Measurements from ENCODE around the gene ZNF440. TPM values are rescaled to one million over a fixed set of nuclear protein-coding genes. Genes with fewer than 3 reads are reported as not detected.
"Not testable (repeated sequence)": the region's sequence is repeated elsewhere in the genome, so short reads cannot be mapped to it uniquely, and the experiment has no call there.

ZNF440 gene
- total RNA-seq, 1 donor from 2014 or later, result 11.9 TPM

DNA sequence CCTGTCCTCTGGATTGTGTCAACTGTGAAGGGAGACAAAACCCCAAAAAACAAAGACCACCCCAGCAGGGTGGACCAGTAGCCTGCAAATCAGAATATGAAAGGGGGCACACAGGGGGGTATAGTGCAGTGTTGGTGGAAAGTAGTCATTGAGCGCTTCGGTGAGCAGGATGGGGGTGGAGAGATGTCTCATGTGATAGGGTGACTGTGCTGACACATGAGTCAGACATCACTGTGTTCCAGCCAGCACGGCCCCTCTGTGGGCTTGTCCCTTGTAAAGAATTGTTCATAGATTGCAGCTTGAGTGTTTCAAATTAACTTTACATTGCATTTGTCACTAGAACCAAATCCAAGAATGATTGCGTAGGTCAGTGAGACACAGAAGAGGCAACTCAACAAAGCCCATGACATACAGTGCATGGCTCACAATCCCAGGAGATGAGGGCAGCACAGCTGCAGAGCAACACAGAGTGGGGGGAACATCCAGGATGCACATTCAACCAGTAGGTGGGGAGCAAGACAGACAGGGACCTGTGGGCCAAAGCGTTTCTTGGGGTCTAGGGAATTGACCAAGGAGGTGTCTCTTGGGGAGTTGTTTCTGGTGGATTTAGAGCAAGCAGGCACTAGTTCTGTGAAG is 7.5 kb downstream of the ZNF440 start:
- intact Hi-C loops (cut with micrococcal nuclease), result no loop called here

DNA sequence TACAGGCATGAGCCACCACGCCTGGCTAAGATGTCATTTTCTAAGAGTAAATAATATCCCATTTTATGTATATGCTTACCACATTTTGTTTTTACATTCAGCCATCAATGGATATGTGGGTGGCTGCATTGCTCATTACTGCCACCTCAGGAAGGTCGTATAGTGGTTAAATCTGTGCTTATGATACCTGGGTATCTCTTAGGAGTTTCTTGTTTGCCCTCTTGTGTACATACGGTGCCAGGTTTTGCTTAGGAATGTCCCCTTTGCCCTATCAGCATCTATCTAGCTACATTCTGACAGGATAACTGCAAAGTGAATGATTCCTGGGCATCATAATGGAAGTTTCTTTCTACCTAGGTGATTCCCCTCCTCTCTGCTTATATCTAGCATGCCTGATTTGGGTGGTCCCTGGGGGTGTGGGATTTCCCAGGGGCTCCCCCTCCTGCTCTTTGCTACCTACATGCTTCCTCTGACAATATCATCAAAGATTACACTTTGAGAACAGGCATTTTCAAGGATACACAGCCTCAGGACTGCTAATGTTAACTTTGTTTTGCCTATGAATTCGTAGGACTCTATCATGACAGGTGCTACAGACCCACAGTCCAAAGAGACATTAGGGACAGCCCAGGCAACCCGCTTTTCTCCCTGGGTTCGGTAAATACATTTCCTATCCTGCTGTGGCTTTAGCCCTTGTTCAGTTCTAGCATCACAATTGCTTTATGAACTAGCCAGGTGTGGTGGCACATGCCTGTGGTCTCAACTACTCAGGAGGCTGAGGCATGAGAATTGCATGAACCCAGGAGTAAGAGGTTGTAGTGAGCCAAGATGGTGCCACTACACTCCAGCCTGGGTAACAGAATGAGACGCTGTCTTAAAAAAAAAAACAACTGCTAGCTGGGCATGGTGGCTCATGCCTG is 15.1 kb downstream of the ZNF440 start:
- intact Hi-C loops (cut with micrococcal nuclease), result not testable (repeated sequence)

DNA sequence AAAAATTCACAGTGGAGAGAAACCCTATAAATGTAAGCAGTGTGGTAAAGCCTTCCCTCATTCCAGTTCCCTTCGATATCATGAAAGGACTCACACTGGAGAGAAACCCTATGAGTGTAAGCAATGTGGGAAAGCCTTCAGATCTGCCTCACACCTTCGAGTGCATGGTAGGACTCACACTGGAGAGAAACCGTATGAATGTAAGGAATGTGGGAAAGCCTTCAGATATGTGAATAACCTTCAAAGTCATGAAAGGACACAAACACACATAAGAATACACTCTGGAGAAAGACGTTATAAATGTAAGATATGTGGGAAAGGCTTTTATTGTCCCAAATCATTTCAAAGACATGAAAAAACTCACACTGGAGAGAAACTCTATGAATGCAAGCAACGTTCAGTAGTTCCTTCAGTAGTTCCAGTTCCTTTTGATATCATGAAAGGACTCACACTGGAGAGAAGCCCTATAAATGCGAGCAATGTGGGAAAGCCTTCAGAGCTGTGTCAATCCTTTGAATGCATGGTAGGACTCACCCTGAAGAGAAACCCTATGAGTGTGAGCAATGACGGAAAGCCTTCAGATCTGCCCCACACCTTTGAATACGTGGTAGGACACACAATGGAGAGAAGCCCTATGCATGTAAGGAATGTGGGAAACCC is 18.3 kb downstream of the ZNF440 start:
- intact Hi-C loops (cut with micrococcal nuclease), result no loop called here

DNA sequence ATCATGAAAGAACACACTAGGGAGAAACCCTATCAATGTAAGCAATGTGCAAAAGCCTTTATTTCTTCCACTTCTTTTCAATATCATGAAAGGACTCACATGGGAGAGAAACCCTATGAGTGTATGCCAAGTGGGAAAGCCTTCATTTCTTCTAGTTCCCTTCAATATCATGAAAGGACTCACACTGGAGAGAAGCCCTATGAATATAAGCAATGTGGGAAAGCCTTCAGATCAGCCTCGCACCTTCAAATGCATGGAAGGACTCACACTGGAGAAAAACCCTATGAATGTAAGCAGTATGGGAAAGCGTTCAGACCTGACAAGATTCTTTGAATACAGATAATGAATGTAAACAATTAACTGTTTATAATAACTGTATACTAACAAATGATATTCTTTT is 19.5 kb downstream of the ZNF440 start:
- intact Hi-C loops (cut with micrococcal nuclease), result no loop called here

DNA sequence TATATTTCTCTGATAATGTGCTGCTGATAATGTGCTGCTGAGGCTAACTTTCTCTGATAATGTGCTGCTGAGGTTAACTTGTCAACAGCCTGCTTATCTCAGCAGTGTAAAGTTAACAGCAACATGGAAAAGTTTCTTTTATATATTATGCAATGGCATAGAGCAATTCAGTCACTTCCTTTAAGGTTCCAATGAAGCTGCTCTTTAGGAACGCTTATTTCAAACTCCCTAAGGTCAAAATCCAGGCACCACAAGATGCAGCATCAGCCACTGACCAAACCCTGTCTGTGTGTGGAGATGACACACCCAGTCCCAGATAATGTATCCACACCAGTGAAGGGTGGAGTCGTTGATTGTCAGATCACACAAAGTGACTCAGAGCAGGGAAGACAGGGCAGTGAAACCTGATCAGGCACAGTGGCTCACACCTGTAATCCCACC is 21.6 kb downstream of the ZNF440 start:
- intact Hi-C loops (cut with micrococcal nuclease), result not testable (repeated sequence)

DNA sequence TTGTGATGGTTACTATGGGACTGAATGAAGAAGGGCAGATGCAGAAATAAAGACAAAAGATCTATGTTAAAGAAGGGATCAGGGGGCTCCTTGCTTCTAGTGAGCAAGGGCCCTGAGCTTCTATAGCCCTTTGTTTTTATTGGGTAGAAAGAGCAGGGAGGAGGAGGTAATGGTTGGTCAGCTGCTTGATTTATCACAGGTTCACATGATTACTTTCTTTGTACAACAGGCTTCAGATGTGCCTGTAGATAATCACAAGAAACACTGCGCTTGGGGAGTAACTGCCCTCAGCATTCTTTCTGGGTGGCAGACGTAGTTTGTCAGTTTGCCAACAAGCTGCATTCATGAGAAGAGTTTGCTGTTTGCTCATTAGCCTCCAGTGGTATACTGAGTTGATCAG is 29.6 kb downstream of the ZNF440 start:
- intact Hi-C loops (cut with micrococcal nuclease), result no loop called here

DNA sequence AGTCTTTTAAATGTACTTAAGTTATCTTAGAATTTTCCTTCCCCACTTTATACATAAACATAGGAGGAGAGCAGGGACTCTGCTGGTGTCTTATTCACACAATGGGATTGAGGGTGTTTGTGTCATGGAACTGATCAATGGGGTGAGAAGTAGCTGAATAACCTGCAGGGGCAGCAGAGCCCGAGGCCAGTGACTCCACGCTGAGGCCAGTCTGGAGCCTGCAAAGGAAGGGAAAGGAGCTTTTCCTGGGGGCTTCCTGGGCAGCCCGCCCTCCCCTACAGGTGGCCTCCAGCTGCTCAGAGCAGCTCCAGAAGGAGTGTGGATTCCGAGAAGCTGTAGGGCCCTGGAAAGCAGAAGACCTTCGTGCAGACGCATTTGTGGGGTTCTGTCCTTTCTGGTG is 33.5 kb downstream of the ZNF440 start:
- intact Hi-C loops (cut with micrococcal nuclease), result loop anchor here (1.0 to 2.0 kb wide), 2 partner anchors 33 to 77 kb away; partner anchors contain the start of genes ZNF440 and ZNF700

DNA sequence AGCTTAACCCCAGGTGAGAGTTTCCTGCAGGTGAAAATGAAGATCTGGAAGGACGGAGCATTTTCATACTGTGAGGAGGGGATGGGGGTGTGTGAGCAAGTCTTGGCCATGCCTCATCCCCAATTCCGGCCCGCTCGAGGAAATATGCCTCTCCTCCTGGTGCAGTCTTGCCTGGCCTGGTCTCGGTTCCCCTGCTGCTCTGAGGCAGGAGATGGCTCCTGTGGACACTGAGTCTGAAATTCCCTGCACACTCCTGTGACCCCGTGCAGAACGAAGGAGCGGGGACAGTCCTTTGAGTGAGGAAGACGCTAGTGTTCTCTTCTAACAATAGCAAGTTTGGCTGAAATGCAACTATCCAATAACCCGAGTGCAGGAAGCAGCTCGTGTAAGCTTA is 34.1 kb downstream of the ZNF440 start:
- intact Hi-C loops (cut with micrococcal nuclease), result loop anchor here (1.0 to 2.0 kb wide), 2 partner anchors 34 to 77 kb away; partner anchors contain the start of genes ZNF440 and ZNF700

DNA sequence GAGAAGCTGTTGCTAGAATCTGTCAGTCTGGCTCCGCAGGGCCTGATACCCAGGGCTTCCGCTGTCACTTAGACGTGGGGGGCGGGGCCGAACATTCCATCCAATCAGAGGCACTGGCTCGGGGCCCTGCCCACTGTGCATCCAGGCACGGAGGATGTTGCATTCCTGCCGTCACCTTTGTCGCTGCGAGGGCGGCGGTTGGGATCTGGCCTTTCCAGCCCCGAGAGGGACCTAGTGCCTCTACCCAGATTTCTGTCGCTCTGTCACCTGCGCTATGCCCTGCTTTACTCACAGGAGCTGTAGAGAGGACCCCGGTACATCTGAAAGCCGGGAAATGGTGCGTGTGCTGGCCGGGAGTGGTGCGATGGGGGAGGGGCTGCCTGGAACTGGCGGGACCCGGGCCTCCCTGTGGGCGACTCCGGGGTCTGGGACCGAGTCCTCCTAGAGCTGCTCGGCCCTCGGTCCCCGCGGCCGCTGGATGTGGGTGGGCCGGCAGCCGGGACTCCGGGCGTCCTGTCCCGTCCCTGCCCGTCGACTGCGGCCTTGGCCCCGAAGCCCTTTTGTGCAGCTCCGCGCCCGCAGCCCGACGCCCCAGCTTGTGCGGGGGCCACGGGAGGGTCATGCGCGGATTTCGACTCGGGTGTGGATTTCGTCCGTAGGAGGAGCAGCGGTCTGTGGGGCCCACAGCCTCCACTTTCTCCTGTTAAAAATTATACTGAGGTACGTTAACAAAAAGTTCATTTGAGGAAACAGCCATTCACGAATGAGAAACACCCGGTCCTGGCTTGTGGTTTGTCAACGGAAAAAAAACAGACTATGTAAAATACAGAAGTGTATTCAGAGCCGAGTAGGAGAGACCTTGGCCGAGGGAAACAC is 34.8 kb downstream of the ZNF440 start, which contains the start of gene ZNF439:
Gene ZNF439, plus strand, starts transcription at position 133 of the 876 bp plus-strand sequence. Its CDS starts 142 bp downstream, at position 275.
- intact Hi-C loops (cut with micrococcal nuclease), result loop anchor here (1.0 to 2.0 kb wide), 2 partner anchors 35 to 76 kb away; partner anchors contain the start of genes ZNF440 and ZNF700

DNA sequence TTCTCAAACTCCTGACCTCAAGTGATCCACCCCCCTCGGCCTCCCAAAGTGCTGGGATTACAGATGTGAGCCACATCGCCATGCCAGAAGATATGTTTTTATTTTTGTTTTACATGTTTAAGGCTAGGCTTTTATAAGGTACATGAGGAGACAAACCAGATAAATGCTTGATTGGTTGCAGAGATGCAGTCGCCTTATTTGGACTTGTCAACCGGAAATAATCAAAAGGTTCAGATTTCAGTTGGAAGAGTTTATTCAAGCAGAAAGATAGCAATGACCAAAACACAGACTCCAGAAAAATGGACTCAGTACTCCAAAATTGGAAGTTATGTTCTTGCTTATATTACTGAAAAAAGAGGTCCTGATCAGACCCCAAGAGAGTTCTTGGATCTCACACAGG is 36.2 kb downstream of the ZNF440 start:
- intact Hi-C loops (cut with micrococcal nuclease), result not testable (repeated sequence)

DNA sequence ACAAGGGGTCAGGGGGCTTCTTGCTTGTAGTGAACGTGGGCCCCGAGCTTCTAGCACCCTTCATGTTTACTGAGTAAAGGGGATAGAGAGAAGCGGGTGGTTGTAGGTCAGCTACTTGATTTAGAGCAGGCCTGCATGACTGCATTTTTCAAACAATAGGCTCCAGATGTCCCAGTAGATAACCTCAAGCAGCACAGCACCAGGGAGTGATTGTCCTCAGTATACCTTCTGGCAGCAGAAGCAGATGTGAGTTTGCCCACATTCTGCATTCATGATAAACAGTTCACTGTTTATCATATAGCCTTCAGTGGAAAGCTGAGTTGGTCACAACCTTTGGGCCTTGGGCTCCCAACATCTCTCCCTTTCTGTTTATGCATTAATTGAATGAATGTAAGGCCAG is 39.3 kb downstream of the ZNF440 start:
- intact Hi-C loops (cut with micrococcal nuclease), result no loop called here

DNA sequence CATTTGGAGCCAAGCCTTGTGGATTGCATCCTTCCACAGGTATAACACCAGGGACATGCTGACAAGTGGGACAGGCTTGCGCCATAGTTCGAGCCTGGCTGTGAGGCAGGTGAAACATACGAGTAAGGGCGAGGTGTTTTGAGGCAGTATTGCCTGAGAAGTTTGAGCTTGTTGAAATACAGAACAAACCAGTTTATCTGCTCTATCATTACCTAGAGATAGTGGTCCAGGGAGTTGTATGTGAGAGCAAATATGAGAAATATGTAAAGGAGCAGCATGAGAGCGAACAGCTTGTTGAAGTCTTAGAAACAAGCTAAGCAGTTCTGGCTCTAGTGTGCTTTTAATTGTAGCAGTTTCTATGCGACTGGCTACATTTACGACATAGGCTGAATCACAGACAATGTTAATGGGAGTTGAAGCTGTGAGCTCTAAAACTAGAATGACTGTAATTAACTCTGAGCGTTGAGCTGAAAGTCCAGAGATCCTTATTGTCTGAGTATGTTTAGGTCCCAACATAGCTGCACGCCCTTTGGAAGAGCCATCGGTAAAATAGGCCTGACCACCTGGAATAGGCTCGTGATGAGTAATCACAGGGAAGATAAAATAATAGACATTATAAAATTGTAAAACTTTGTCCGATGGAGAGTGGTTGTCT is 42.6 kb downstream of the ZNF440 start:
- intact Hi-C loops (cut with micrococcal nuclease), result no loop called here

DNA sequence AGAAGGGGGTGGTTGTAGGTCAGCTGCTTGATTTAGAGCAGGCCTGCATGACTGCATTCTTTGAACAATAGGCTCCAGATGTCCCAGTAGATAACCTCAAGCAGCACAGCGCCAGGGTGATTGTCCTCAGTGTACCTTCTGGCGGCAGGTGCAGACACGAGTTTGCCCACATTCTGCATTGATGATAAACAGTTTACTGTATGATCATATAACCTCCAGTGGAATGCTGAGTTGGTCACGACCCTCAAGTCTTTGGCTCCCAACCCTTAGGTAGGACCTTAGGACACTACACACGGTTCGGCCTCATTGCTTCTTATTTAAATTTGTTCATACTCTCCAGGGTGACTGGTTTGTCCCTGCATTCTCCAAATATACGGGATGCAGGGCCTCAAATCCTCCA is 46.6 kb downstream of the ZNF440 start:
- intact Hi-C loops (cut with micrococcal nuclease), result no loop called here

DNA sequence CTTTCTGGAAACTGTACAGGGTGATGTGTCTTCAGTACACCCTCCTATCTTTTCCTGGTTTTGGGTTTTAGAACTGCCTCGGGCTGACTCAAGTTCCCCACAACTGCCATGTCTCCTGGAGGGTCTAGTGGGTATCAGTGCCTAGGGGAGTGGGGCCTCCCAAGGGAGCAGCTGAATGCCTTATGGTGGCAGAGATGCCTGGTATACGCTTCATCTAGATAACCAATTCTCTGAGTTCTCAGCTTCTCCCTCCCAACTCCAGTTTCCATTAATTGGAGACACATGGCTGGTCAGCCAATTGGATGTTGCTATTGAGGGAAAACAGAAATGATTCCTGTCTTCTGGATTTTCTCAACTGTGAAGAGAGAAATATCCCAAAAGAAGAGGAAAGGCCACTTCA is 47.2 kb downstream of the ZNF440 start:
- intact Hi-C loops (cut with micrococcal nuclease), result no loop called here

DNA sequence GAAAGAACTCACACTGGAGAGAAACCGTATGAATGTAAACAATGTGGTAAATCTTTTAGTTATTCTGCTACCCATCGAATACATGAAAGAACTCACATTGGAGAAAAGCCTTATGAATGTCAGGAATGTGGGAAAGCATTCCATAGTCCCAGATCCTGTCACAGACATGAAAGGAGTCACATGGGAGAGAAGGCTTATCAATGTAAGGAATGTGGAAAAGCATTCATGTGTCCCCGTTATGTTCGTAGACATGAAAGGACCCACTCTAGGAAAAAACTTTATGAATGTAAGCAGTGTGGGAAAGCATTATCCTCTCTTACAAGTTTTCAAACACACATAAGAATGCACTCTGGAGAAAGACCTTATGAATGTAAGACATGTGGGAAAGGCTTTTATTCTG is 53.7 kb downstream of the ZNF440 start:
- intact Hi-C loops (cut with micrococcal nuclease), result not testable (repeated sequence)

DNA sequence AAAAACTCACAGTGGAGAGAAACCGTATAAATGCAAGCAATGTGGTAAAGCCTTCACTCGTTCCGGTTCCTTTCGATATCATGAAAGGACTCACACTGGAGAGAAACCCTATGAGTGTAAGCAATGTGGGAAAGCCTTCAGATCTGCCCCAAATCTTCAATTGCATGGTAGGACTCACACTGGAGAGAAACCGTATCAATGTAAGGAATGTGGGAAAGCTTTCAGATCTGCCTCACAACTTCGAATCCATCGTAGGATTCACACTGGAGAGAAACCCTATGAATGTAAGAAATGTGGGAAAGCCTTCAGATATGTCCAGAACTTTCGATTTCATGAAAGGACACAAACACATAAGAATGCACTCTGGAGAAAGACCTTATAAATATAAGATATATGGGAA is 54.1 kb downstream of the ZNF440 start:
- intact Hi-C loops (cut with micrococcal nuclease), result no loop called here

DNA sequence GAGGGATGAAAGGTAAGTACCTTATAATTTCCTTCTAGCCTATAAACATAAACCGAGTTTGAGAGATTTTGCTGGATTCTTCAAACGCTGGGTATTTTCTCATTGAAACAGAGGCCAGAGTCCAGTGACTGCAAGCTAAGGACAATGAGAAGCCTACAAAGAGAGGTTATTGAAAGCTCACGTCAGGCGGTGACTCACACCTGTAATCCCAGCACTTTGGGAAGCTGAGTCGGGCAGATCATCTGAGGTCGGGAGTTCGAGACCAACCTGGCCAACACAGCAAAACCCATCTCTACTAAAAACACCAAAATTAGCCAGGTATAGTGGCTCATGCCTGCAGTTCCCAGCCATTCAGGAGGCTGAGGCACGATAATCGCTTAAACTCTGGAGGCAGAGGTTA is 58.6 kb downstream of the ZNF440 start:
- intact Hi-C loops (cut with micrococcal nuclease), result no loop called here

DNA sequence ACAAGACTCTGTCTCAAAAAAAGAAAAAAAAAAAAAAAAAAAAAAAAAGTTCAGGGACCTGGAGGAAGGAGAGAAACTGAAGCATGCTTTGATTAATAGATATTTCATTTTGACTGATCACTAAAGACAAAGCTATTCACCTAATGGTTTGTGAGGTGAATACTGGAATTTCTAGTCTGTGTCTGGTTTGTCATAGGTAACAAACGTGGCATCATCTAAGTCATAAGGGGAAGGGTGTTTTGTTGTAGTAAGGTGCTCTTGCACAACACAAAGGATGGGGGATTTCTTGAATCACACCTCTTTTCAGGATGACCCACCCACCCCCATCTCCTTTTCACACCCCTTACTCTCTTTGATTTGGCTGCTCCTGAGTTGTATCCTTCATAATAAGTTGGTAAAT is 59.7 kb downstream of the ZNF440 start:
- intact Hi-C loops (cut with micrococcal nuclease), result no loop called here

DNA sequence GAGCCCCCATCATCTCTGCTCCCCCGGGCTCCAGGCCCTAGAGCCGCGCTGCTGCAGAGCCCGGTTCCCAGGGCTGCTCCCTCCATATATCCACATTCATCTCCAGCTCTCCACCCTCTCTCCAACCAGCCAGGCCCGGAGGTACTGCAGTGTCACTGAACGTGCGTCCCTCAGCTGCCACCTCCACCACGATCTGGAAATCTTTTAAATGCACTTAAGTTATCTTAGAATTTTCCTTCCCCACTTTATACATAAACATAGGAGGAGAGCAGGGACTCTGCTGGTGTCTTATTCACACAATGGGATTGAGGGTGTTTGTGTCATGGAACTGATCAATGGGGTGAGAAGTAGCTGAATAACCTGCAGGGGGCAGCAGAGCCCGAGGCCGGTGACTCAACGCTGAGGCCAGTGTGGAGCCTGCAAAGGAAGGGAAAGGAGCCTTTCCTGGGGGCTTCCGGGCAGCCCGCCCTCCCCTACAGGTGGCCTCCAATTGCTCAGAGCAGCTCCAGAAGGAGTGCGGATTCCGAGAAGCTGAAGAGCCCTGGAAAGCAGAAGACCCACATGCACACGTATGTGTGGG is 65.7 kb downstream of the ZNF440 start:
- intact Hi-C loops (cut with micrococcal nuclease), result loop anchor here (2.0 to 5.0 kb wide), 3 partner anchors 45 to 213 kb away; partner anchors contain the start of genes ZNF491 and ZNF700

DNA sequence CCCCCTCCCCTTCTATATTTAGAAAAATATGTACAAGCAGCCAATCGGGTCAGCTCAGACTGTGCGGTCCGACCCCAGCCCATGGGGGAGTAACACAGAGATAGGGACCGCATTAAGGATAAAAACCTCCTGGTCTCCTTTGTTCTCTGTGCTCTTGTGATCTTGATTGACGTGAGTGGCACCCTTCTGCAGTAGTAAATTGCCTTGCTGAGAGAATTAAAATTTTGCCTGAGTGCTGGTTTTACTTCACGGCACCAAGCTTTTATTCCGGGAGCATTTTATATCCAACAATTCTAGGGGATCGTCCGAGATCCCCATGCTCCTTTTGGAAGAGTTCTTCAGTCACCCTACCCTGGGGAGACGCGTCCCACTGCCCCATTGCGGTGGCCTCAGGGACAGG is 66.5 kb downstream of the ZNF440 start:
- intact Hi-C loops (cut with micrococcal nuclease), result loop anchor here (2.0 to 5.0 kb wide), 3 partner anchors 44 to 212 kb away; partner anchors contain the start of genes ZNF491 and ZNF700
